ENCODE measurements around the gene CDK19.

CDK19 gene

GRCh38 chr6:110705543-110705942 is 109.7 kb downstream of the CDK19 start:
- Histone ChIP-seq H2AFZ (ENCODE audit: low read length, unreplicated experiment) (no peak overlapping the region), H3K4me3 (ENCODE audit: low read depth, low read length) (no peak overlapping the region), H3K36me3 (ENCODE audit: insufficient read depth, low read length) (no peaks in the 10 kb centered on the region), H3K27me3 (ENCODE audit: insufficient read depth, low read length) (no peaks in the 10 kb centered on the region), H3K4me1 (ENCODE audit: control insufficient read depth, insufficient read depth, low read length, unreplicated experiment) (peaks cover 19% of the 10 kb centered on the region), H3K79me2 (ENCODE audit: control insufficient read depth, insufficient read depth, low read length, unreplicated experiment) (no peaks in the 10 kb centered on the region), H3K27ac (ENCODE audit: low read depth, low read length) (no peak overlapping the region)

DNA sequence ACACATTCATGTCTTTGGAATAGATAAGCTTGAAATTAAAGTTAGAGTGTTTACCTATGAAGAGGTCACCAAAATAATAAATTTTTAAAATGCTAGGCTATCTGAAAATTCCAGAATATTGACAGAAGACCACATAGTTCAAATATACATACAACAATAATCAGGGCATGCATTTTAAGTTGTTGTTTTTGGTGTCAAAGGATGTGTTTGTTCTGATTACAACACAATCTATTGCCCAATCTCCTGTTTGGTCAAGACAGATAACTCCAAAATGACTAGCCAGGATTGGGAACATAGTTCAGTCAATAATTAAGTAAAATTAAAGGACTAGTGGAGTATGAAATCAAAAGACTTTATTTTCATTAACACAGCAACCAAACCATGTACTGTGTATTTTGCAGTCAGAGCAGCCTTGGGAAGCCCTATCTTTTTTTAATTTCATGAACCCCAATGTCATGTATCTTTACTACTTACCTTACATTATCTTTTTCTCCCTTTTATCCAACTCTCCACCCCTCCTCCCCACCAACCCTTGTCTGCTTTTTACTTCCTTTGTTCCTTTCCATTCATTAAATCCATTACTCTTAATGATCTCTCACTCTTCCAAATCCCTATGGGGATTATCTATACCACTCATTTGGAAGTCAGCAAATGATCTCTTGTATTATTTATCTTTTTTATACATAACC is 111.2 kb downstream of the CDK19 start:
- Histone ChIP-seq H2AFZ (ENCODE audit: low read length, unreplicated experiment) (no peak overlapping the region), H3K4me1 (ENCODE audit: control insufficient read depth, insufficient read depth, low read length, unreplicated experiment) (peaks cover 23% of the 10 kb centered on the region), H3K4me3 (ENCODE audit: low read depth, low read length) (no peak overlapping the region), H3K36me3 (ENCODE audit: insufficient read depth, low read length) (no peaks in the 10 kb centered on the region), H3K27ac (ENCODE audit: low read depth, low read length) (no peak overlapping the region), H3K27me3 (ENCODE audit: insufficient read depth, low read length) (no peaks in the 10 kb centered on the region), H3K79me2 (ENCODE audit: control insufficient read depth, insufficient read depth, low read length, unreplicated experiment) (no peaks in the 10 kb centered on the region)

- H3K27ac ChIP-seq (ENCODE audit: low read depth, low read length): no peak overlapping the region
- H3K4me1 ChIP-seq (ENCODE audit: control insufficient read depth, insufficient read depth, low read length, unreplicated experiment): peaks cover 16% of the 10 kb centered on the region
- no peaks in the 10 kb centered on the region for H3K79me2 ChIP-seq (ENCODE audit: control insufficient read depth, insufficient read depth, low read length, unreplicated experiment)
- H2AFZ ChIP-seq (ENCODE audit: low read length, unreplicated experiment): no peak overlapping the region
- no peaks in the 10 kb centered on the region for H3K27me3 ChIP-seq (ENCODE audit: insufficient read depth, low read length)
- H3K4me3 ChIP-seq (ENCODE audit: low read depth, low read length): no peak overlapping the region
- H3K36me3 ChIP-seq (ENCODE audit: insufficient read depth, low read length): no peaks in the 10 kb centered on the region
Observed at GRCh38 chr6:110703010-110703905, 112.0 kb downstream of the CDK19 start.

DNA sequence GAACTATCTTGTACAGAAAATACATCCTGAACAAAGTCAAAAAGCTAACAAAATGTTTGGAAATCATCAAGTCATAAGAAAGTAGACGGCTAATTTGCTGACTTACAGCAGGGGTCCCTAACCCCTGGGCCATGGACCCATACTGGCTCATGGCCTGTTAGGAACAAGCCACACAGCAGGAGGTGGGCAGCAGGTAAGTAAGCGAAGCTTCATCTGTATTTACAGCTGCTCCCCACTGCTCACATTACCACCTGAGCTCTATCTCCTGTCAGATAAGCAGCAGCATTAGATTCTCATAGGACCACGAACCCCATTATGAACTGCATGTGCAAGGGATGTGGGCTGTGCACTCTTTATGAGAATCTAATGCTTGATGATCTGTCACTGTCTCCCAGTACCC is 115.5 kb downstream of the CDK19 start:
- Histone ChIP-seq H2AFZ (ENCODE audit: low read length, unreplicated experiment) (no peak overlapping the region), H3K27me3 (ENCODE audit: insufficient read depth, low read length) (no peaks in the 10 kb centered on the region), H3K4me1 (ENCODE audit: control insufficient read depth, insufficient read depth, low read length, unreplicated experiment) (peaks cover 13% of the 10 kb centered on the region), H3K27ac (ENCODE audit: low read depth, low read length) (no peak overlapping the region), H3K79me2 (ENCODE audit: control insufficient read depth, insufficient read depth, low read length, unreplicated experiment) (no peaks in the 10 kb centered on the region), H3K4me3 (ENCODE audit: low read depth, low read length) (no peak overlapping the region), H3K36me3 (ENCODE audit: insufficient read depth, low read length) (no peaks in the 10 kb centered on the region)

- no peaks in the 10 kb centered on the region for H3K27me3 ChIP-seq (ENCODE audit: insufficient read depth, low read length)
- H3K36me3 ChIP-seq (ENCODE audit: insufficient read depth, low read length): no peaks in the 10 kb centered on the region
- H3K27ac ChIP-seq (ENCODE audit: low read depth, low read length): no peak overlapping the region
- H3K4me3 ChIP-seq (ENCODE audit: low read depth, low read length): no peak overlapping the region
- no peak overlapping the region for H2AFZ ChIP-seq (ENCODE audit: low read length, unreplicated experiment)
- H3K4me1 ChIP-seq (ENCODE audit: control insufficient read depth, insufficient read depth, low read length, unreplicated experiment): no peaks in the 10 kb centered on the region
- no peaks in the 10 kb centered on the region for H3K79me2 ChIP-seq (ENCODE audit: control insufficient read depth, insufficient read depth, low read length, unreplicated experiment)
Observed at GRCh38 chr6:110693994-110694393, 121.3 kb downstream of the CDK19 start.

GRCh38 chr6:110693296-110693695 is 122.0 kb downstream of the CDK19 start:
- Histone ChIP-seq H3K27ac (ENCODE audit: low read depth, low read length) (no peak overlapping the region), H3K36me3 (ENCODE audit: insufficient read depth, low read length) (no peaks in the 10 kb centered on the region), H2AFZ (ENCODE audit: low read length, unreplicated experiment) (no peak overlapping the region), H3K4me3 (ENCODE audit: low read depth, low read length) (no peak overlapping the region), H3K27me3 (ENCODE audit: insufficient read depth, low read length) (no peaks in the 10 kb centered on the region), H3K4me1 (ENCODE audit: control insufficient read depth, insufficient read depth, low read length, unreplicated experiment) (no peaks in the 10 kb centered on the region), H3K79me2 (ENCODE audit: control insufficient read depth, insufficient read depth, low read length, unreplicated experiment) (no peaks in the 10 kb centered on the region)

DNA sequence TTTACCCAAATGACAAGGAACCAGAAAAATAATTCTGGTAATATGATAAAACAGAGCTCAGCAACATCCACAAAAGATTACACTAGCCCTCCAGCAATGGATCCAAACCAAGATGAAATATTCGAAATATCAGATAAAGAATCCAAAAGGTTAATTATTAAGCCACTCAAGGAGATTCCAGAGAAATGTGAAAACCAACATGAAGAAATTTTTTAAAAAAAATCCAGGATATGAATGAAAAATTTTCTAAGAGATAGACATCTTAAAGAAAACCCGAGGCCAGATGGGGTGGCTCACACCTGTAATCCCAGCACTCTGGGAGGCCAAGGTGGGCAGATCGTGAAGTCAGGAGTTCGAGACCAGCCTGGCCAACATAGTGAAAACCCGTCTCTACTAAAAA is 124.4 kb downstream of the CDK19 start:
- Histone ChIP-seq H3K4me1 (ENCODE audit: control insufficient read depth, insufficient read depth, low read length, unreplicated experiment) (no peaks in the 10 kb centered on the region), H3K36me3 (ENCODE audit: insufficient read depth, low read length) (no peaks in the 10 kb centered on the region), H3K27me3 (ENCODE audit: insufficient read depth, low read length) (no peaks in the 10 kb centered on the region), H3K27ac (ENCODE audit: low read depth, low read length) (no peak overlapping the region), H3K4me3 (ENCODE audit: low read depth, low read length) (no peak overlapping the region), H3K79me2 (ENCODE audit: control insufficient read depth, insufficient read depth, low read length, unreplicated experiment) (no peaks in the 10 kb centered on the region), H2AFZ (ENCODE audit: low read length, unreplicated experiment) (no peak overlapping the region)

GRCh38 chr6:110690106-110690654 is 125.1 kb downstream of the CDK19 start:
- Histone ChIP-seq H3K36me3 (ENCODE audit: insufficient read depth, low read length) (no peaks in the 10 kb centered on the region), H3K79me2 (ENCODE audit: control insufficient read depth, insufficient read depth, low read length, unreplicated experiment) (no peaks in the 10 kb centered on the region), H3K4me3 (ENCODE audit: low read depth, low read length) (no peak overlapping the region), H3K27me3 (ENCODE audit: insufficient read depth, low read length) (no peaks in the 10 kb centered on the region), H3K4me1 (ENCODE audit: control insufficient read depth, insufficient read depth, low read length, unreplicated experiment) (no peaks in the 10 kb centered on the region), H2AFZ (ENCODE audit: low read length, unreplicated experiment) (no peak overlapping the region), H3K27ac (ENCODE audit: low read depth, low read length) (no peak overlapping the region)

DNA sequence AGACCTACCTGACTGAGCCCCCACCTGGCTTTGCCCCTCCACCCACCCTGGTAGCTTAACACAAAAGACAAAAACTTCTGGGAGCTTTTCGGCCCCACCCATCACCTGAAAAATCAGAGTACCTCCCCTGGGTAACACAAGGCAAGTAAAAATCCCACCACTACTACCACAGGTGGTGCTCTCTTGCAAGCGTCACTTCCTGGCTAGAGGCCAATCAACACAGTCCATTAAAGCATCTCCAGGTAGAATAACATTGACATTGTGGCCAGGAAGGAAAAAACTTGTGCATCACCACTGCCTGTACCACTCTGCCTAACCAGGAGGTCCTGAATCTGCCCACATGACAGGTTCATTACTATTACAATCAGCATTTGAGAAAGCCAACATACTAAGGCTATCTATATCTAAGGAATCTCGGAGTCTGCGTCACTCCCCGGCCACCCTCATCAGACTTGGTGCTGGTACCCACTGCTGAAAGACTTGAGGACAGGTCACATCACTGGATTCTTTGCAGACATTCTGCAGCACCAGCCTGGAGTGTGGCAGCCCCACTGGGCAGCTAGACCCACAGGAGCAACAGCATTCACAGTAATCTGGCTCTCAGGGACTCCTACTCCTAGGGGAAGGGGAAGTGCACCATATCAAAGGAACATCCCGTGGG is 125.9 kb downstream of the CDK19 start:
- H3K36me3 ChIP-seq (ENCODE audit: insufficient read depth, low read length): no peaks in the 10 kb centered on the region
- H3K4me1 ChIP-seq (ENCODE audit: control insufficient read depth, insufficient read depth, low read length, unreplicated experiment): no peaks in the 10 kb centered on the region
- no peak overlapping the region for H3K4me3 ChIP-seq (ENCODE audit: low read depth, low read length)
- H3K27me3 ChIP-seq (ENCODE audit: insufficient read depth, low read length): no peaks in the 10 kb centered on the region
- H3K27ac ChIP-seq (ENCODE audit: low read depth, low read length): no peak overlapping the region
- H3K79me2 ChIP-seq (ENCODE audit: control insufficient read depth, insufficient read depth, low read length, unreplicated experiment): no peaks in the 10 kb centered on the region
- no peak overlapping the region for H2AFZ ChIP-seq (ENCODE audit: low read length, unreplicated experiment)

DNA sequence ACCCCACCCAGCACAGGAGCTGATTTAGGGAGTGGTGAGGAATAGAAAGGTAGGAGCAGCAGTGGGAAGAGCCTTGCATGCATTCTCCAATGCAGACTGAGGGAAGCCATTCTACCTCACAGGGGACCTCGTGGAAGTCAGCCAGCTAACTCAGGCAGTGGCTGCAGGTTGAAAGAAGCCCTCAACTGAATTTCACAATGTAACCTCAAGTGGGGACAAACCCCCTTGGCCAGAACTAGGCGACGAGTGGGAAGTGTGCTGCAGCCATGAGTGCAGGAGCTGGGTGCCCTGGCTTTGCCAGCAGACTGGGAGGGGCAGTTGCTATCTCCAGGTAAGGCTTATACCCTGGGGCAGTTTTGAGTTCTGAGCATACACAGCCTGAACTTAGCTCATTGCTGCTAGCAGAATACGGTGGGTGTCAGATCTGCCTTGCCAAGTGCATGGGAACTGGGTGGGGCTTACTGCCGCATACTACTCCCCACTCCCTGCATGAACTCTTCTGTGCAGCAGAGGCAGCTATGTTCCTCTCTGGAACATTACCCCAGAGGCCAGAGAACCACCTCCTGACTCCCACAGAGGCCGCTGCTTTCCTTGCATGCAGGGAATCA is 126.5 kb downstream of the CDK19 start:
- no peak overlapping the region for H3K27ac ChIP-seq (ENCODE audit: low read depth, low read length)
- H3K79me2 ChIP-seq (ENCODE audit: control insufficient read depth, insufficient read depth, low read length, unreplicated experiment): no peaks in the 10 kb centered on the region
- H3K4me1 ChIP-seq (ENCODE audit: control insufficient read depth, insufficient read depth, low read length, unreplicated experiment): no peaks in the 10 kb centered on the region
- H3K27me3 ChIP-seq (ENCODE audit: insufficient read depth, low read length): no peaks in the 10 kb centered on the region
- H3K36me3 ChIP-seq (ENCODE audit: insufficient read depth, low read length): no peaks in the 10 kb centered on the region
- no peak overlapping the region for H2AFZ ChIP-seq (ENCODE audit: low read length, unreplicated experiment)
- H3K4me3 ChIP-seq (ENCODE audit: low read depth, low read length): no peak overlapping the region
